ENCODE results near the gene TMEM248. TPM values are rescaled to one million over a fixed set of nuclear protein-coding genes. Genes with fewer than 3 reads are reported as not detected.
A peak's percentile ranks its signal among the peaks of the same experiment; 100 is the strongest.
"Not testable (repeated sequence)": the region's sequence is repeated elsewhere in the genome, so short reads cannot be mapped to it uniquely, and the experiment has no call there.

TMEM248 gene
- total and polyA plus RNA-seq, 2 of the 13 experiments (the other 11 are each of a cell fraction or from before 2014, with no cell fraction given): 54.3 to 109 TPM

- TF ChIP-seq MXD3 (CRISPR knock-in tag; IDR thresholded peaks at IDR 0.05): 0 out of 2 replicates have a peak, but pooled peaks have one; percentile 35
- peak; percentile 78 for TF ChIP-seq UBTF (CRISPR knock-in tag; IDR thresholded peaks at IDR 0.05)
- peak; percentile 65; the same call in 1 of the 2 replicates for TF ChIP-seq ZNF142 (CRISPR knock-in tag; IDR thresholded peaks at IDR 0.05)
- peak; percentile 69; the same call in 1 of the 2 replicates for TF ChIP-seq ZNF788 (CRISPR knock-in tag; IDR thresholded peaks at IDR 0.05; ENCODE audit: borderline replicate concordance)
- peak; percentile 76 for TF ChIP-seq POLR2AphosphoS5 (IDR thresholded peaks at IDR 0.05; ENCODE audit: low read depth, low read length)
- TF ChIP-seq MED1 (CRISPR knock-in tag; IDR thresholded peaks at IDR 0.05): peak; percentile 39; the same call in 1 of the 2 replicates
- TF ChIP-seq HCFC1 (IDR thresholded peaks at IDR 0.05; ENCODE audit: low read depth, low read length): peak; percentile 56; the same call in 1 of the 2 replicates
- peak; percentile 63 for TF ChIP-seq MEIS2 (CRISPR knock-in tag; IDR thresholded peaks at IDR 0.05)
- peak; percentile 30; the same call in 1 of the 2 replicates for TF ChIP-seq ZNF441 (CRISPR knock-in tag; IDR thresholded peaks at IDR 0.05; ENCODE audit: borderline replicate concordance)
- peak; percentile 58; the same call in 1 of the 2 replicates for TF ChIP-seq CREBL2 (CRISPR knock-in tag; IDR thresholded peaks at IDR 0.05; ENCODE audit: borderline replicate concordance)
- peak; percentile 50; the same call in 1 of the 2 replicates for TF ChIP-seq MEF2D (CRISPR knock-in tag; IDR thresholded peaks at IDR 0.05)
- TF ChIP-seq ZNF317 (CRISPR knock-in tag; IDR thresholded peaks at IDR 0.05): 0 out of 2 replicates have a peak, but pooled peaks have one; percentile 61
- peak; percentile 58 for TF ChIP-seq SALL2 (CRISPR knock-in tag; IDR thresholded peaks at IDR 0.05)
- peak; percentile 24; the same call in 1 of the 2 replicates for TF ChIP-seq ATF7 (IDR thresholded peaks at IDR 0.05)
- not testable (repeated sequence) for TF ChIP-seq ATF7 (CRISPR knock-in tag; IDR thresholded peaks at IDR 0.05)
- TF ChIP-seq ZFP1 (CRISPR knock-in tag; IDR thresholded peaks at IDR 0.05): 0 out of 2 replicates have a peak, but pooled peaks have one; percentile 0
- TF ChIP-seq ZNF782 (CRISPR knock-in tag; IDR thresholded peaks at IDR 0.05; ENCODE audit: borderline replicate concordance): 0 out of 2 replicates have a peak, but pooled peaks have one; percentile 52
- TF ChIP-seq ZNF576 (CRISPR knock-in tag; IDR thresholded peaks at IDR 0.05): 0 out of 2 replicates have a peak, but pooled peaks have one; percentile 38
- 0 out of 2 replicates have a peak, but pooled peaks have one; percentile 33 for TF ChIP-seq ZNF143 (CRISPR knock-in tag; IDR thresholded peaks at IDR 0.05)
- TF ChIP-seq NFKB2 (CRISPR knock-in tag; IDR thresholded peaks at IDR 0.05; ENCODE audit: borderline replicate concordance): peak; percentile 66; the same call in 1 of the 2 replicates
- TF ChIP-seq BORCS8-MEF2B (CRISPR knock-in tag; IDR thresholded peaks at IDR 0.05): peak; percentile 71; the same call in 1 of the 2 replicates
Observed at GRCh38 chr7:66995050-66995776, 74.2 kb downstream of the TMEM248 start, which contains the start of gene SBDS (continued).
